ENCODE results near the gene APOL4. TPM values are rescaled to one million over a fixed set of nuclear protein-coding genes. Genes with fewer than 3 reads are reported as not detected.

The APOL4 gene
- total and polyA plus RNA-seq, 7 donors = 1.2 to 14.0 (median 4.8) TPM

DNA sequence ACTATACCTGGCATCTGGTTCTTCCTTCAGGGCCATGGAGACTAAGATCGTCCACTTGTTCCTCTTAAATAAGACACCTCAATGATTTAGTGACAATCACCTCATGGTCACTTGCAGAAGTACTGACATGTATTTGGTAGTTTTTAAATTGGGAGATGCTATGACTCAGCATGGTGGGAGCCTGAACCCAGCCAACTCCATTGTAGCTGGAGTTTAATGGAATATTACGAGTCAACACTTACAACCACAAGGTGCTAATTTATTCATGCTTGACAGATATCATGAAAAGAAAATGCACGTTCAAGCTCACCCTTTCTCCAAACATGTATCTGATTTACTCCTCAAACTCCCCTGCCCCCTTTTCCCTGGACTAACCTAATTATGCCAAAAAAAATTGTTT is 24.4 kb downstream of the APOL4 start:
- Histone ChIP-seq H3K4me3 (no peak overlapping the region), H3K9me3 (no peaks in the 10 kb centered on the region), H3K27ac (no peak overlapping the region), H3K27me3 (no peaks in the 10 kb centered on the region), H3K36me3 (no peaks in the 10 kb centered on the region), H3K4me1 (peaks cover 0 to 3% (median 0%) of the 10 kb centered on the region in 4 donors)
- no peak for TF ChIP-seq EP300 (IDR thresholded peaks at IDR 0.05)
- TF ChIP-seq, protein P1, sequence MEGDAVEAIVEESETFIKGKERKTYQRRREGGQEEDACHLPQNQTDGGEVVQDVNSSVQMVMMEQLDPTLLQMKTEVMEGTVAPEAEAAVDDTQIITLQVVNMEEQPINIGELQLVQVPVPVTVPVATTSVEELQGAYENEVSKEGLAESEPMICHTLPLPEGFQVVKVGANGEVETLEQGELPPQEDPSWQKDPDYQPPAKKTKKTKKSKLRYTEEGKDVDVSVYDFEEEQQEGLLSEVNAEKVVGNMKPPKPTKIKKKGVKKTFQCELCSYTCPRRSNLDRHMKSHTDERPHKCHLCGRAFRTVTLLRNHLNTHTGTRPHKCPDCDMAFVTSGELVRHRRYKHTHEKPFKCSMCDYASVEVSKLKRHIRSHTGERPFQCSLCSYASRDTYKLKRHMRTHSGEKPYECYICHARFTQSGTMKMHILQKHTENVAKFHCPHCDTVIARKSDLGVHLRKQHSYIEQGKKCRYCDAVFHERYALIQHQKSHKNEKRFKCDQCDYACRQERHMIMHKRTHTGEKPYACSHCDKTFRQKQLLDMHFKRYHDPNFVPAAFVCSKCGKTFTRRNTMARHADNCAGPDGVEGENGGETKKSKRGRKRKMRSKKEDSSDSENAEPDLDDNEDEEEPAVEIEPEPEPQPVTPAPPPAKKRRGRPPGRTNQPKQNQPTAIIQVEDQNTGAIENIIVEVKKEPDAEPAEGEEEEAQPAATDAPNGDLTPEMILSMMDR (IDR thresholded peaks at IDR 0.05) = no peak
- no peak for TF ChIP-seq POLR2AphosphoS5 (IDR thresholded peaks at IDR 0.05)
- no peak for TF ChIP-seq POLR2A (IDR thresholded peaks at IDR 0.05)
- intact Hi-C loops (cut with DNase I) = no loop called here
- no peak for DNase-seq
- 85 to 87% methylated on average over 3 of the region's 3 CpGs for whole genome bisulfite sequencing, 2 donors

DNA sequence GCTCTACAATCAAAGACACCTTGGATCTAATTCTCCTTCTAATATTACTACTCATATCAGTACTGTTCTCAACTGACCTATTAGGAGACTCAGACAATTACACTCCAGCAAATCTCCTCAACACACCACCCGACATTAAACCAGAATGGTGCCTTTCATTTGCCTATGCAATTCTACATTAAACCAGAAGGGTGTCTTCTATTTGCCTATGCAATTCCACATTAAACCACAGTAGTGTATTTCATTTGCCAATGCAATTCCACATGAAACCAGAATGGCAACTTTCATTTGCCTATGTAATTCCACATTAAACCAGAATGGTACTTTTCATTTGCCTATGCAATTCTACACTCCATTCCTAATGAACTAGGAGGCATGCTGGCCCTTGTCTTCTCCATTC is 25.7 kb downstream of the APOL4 start:
- H3K4me1 ChIP-seq = peaks cover 0 to 3% (median 0%) of the 10 kb centered on the region in 4 donors
- WGBS, 2 donors = 32 to 38% methylated on average over 1 of the region's 1 CpG
- no peaks in the 10 kb centered on the region for H3K27me3 ChIP-seq

DNA sequence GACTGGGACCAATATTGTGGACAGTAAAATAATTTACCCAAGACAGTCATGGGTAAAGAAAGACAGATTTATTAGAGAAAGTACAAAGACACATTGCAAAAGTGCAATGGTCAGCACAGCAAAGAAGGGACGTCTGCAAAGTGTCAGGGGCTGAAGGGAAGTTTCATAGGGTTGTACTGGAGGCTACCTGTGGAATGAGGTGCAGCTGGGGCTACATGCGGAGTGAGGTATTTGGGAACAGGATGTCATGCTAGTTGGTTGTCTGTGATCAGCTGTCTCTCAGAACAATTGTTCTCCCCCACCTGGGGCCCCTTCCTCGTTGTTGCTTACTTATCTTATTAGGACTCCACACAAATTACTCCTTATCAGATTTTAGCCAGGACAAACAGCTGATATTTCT is 29.7 kb downstream of the APOL4 start:
- intact Hi-C loops (cut with DNase I) = no loop called here

More for the DNA sequence above, 25.7 kb downstream of the APOL4 start:
- intact Hi-C loops (cut with DNase I) = no loop called here
- H3K9me3 ChIP-seq = no peaks in the 10 kb centered on the region
- H3K27ac ChIP-seq = no peak overlapping the region
- no peak for DNase-seq
- H3K4me3 ChIP-seq = no peak overlapping the region
- TF ChIP-seq, protein P1 (IDR thresholded peaks at IDR 0.05) = no peak
- TF ChIP-seq POLR2AphosphoS5 (IDR thresholded peaks at IDR 0.05) (no peak), POLR2A (IDR thresholded peaks at IDR 0.05) (no peak), EP300 (IDR thresholded peaks at IDR 0.05) (no peak)
- H3K36me3 ChIP-seq = no peaks in the 10 kb centered on the region

DNA sequence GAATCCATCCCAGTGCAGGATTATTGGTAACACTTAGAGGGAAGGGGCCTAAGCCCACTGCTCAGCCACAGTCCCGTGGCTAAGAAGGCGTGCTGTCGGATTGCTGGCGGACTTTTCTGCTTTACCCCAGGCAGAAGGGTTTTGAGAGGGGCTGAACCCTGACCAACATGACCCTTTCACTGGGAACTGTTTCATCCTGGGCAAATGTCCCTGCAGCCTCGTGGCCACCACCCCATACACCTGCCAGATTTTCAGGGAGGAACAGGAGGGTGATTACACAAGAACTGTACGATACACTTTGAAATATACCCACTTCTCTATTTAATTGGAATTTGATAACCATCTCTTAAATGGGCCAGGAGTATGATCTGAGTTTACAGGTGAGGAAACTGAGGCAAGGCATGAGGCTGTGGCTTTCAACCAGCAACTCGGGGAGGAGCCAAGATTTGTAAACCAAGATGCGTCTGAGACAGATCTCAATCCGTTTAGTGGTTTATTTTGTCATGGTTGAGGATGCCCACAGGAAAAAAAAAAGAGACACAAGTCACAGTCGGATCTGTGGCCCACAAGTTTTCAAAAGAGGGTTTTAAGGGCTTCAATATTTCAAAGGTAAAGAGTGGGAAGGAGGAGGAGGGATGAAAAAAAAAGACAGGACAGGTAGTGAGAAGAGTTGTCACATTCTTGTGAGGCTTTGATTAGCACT is 34.9 kb downstream of the APOL4 start:
- H3K27me3 ChIP-seq = no peaks in the 10 kb centered on the region

More for the DNA sequence above, 29.7 kb downstream of the APOL4 start:
- Histone ChIP-seq H3K9me3 (no peaks in the 10 kb centered on the region), H3K4me1 (no peaks in the 10 kb centered on the region), H3K4me3 (no peak overlapping the region), H3K27ac (no peak overlapping the region), H3K36me3 (no peaks in the 10 kb centered on the region), H3K27me3 (no peaks in the 10 kb centered on the region)
- WGBS, 2 donors = 32 to 53% methylated on average over 3 of the region's 3 CpGs
- no peak for DNase-seq
- TF ChIP-seq, protein P1 (IDR thresholded peaks at IDR 0.05) = no peak
- TF ChIP-seq POLR2A (IDR thresholded peaks at IDR 0.05) (no peak), POLR2AphosphoS5 (IDR thresholded peaks at IDR 0.05) (no peak), EP300 (IDR thresholded peaks at IDR 0.05) (no peak)

More for the DNA sequence above, 34.9 kb downstream of the APOL4 start:
- WGBS, 2 donors = 72 to 75% methylated on average over 10 of the region's 10 CpGs
- Histone ChIP-seq H3K4me1 (peaks cover 0 to 4% (median 0%) of the 10 kb centered on the region in 4 donors), H3K9me3 (no peaks in the 10 kb centered on the region), H3K36me3 (no peaks in the 10 kb centered on the region), H3K27ac (no peak overlapping the region), H3K4me3 (no peak overlapping the region)
- TF ChIP-seq, protein P1 (IDR thresholded peaks at IDR 0.05) = no peak
- TF ChIP-seq POLR2AphosphoS5 (IDR thresholded peaks at IDR 0.05) (no peak), EP300 (IDR thresholded peaks at IDR 0.05) (no peak)
- intact Hi-C loops (cut with DNase I) = no loop called here
- DNase-seq = no peak

Measured in sigmoid colon (tissue), 7 donors.